ENCODE data around the gene CNNM1.
A peak's percentile ranks its signal among the peaks of the same experiment; 100 is the strongest.

Gene CNNM1

DNA sequence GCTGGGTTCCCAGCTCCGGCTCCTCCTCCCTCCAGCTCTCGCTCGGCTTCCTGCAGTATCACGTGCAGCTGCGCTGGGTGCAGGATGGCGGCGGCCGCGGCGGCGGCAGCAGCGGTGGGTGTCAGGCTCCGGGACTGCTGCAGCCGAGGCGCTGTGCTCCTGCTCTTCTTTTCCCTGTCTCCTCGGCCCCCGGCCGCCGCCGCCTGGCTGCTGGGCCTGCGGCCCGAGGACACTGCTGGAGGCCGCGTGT lies at the start of gene CNNM1:
Gene CNNM1, plus strand, starts transcription at position 53 of the 250 bp plus-strand sequence. Its CDS starts 32 bp downstream, at position 85.
- Histone ChIP-seq H3K27me3 (ENCODE audit: control insufficient read depth, insufficient read depth, low read length) (no peaks in the 10 kb centered on the region), H3K4me3 (ENCODE audit: low read depth, low read length) (peak within 1 kb of the TSS; percentile 45), H3K27ac (no peak within 1 kb of the TSS)

DNA sequence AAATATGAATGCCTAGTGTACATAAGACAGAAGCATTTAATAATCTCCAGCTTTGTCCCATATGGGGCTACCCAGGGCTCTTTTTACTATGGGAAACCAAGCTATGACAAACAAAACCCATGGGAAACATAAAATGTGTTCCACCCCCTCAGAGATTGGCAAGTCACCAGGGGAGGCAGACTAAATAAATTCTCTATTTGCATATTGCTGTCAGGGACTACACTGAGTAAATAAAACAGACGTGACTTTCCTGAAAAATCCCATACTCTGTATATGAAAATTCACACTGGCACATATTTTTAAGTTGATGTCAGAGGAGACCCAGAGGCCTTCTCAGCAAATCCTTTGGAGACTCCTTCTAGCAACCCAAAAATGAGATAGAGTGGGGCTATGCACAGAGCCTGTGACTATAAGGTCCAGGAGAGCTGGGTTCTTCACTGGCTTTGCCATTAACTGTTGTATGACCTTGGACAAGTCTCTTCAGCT lies 49.5 kb upstream of the CNNM1 start:
- Histone ChIP-seq H3K27me3 (ENCODE audit: control insufficient read depth, insufficient read depth, low read length) (no peaks in the 10 kb centered on the region), H3K4me3 (ENCODE audit: low read depth, low read length) (no peak overlapping the region), H3K36me3 (ENCODE audit: control insufficient read depth, insufficient read depth, low read length) (no peaks in the 10 kb centered on the region), H3K79me2 (no peaks in the 10 kb centered on the region), H3K4me1 (no peaks in the 10 kb centered on the region), H3K9ac (no peak overlapping the region), H3K9me3 (ENCODE audit: control insufficient read depth, low read length) (no peaks in the 10 kb centered on the region), H3K4me2 (ENCODE audit: low read length) (no peak overlapping the region), H3K27ac (no peak overlapping the region), H2AFZ (no peak overlapping the region)
- no peak for TF ChIP-seq CTCF (IDR thresholded peaks at IDR 0.05)

More for the DNA sequence above, at the start of gene CNNM1:
- Histone ChIP-seq H3K36me3 (ENCODE audit: control insufficient read depth, insufficient read depth, low read length) (no peaks in the 10 kb centered on the region), H2AFZ (peak within 1 kb of the TSS; percentile 91), H3K79me2 (no peaks in the 10 kb centered on the region), H3K9ac (peak within 1 kb of the TSS; percentile 30), H3K4me2 (ENCODE audit: low read length) (peak within 1 kb of the TSS; percentile 91), H3K9me3 (ENCODE audit: control insufficient read depth, low read length) (no peaks in the 10 kb centered on the region), H3K4me1 (peaks cover 3% of the 10 kb centered on the region)
- no peak for TF ChIP-seq CTCF (IDR thresholded peaks at IDR 0.05)

DNA sequence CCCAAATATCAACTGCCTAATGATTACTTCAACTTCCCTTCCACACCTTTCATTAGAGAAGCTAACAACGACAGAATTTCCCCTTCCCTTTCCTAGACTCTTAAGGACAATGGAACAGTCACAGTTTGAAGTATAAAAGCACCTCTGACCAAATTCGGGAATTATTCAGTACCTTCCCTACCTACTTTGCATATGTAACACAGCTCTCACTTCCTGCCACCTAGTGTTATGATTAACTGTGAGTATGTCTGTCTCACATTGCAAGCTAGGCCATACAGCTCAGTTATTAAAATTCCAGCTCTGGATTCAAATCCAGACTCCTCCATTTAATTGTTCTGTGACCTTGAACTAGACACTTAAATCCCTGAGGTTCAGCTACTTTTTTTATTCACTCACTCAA lies 48.7 kb upstream of the CNNM1 start:
- H3K36me3 ChIP-seq (ENCODE audit: control insufficient read depth, insufficient read depth, low read length), result no peaks in the 10 kb centered on the region
- TF ChIP-seq CTCF (IDR thresholded peaks at IDR 0.05), result no peak
- H3K4me1 ChIP-seq, result no peaks in the 10 kb centered on the region
- H3K27me3 ChIP-seq (ENCODE audit: control insufficient read depth, insufficient read depth, low read length), result no peaks in the 10 kb centered on the region
- H2AFZ ChIP-seq, result no peak overlapping the region
- no peak overlapping the region for H3K4me2 ChIP-seq (ENCODE audit: low read length)
- H3K4me3 ChIP-seq (ENCODE audit: low read depth, low read length), result no peak overlapping the region
- H3K9ac ChIP-seq, result no peak overlapping the region
- no peaks in the 10 kb centered on the region for H3K79me2 ChIP-seq
- H3K27ac ChIP-seq, result no peak overlapping the region
- no peaks in the 10 kb centered on the region for H3K9me3 ChIP-seq (ENCODE audit: control insufficient read depth, low read length)

GRCh38 chr10:99285881-99286280 lies 43.3 kb upstream of the CNNM1 start:
- Histone ChIP-seq H3K36me3 (ENCODE audit: control insufficient read depth, insufficient read depth, low read length) (no peaks in the 10 kb centered on the region), H3K4me1 (no peaks in the 10 kb centered on the region), H3K27ac (no peak overlapping the region), H3K4me3 (ENCODE audit: low read depth, low read length) (no peak overlapping the region), H3K4me2 (ENCODE audit: low read length) (no peak overlapping the region), H2AFZ (no peak overlapping the region), H3K27me3 (ENCODE audit: control insufficient read depth, insufficient read depth, low read length) (no peaks in the 10 kb centered on the region), H3K9me3 (ENCODE audit: control insufficient read depth, low read length) (no peaks in the 10 kb centered on the region), H3K9ac (no peak overlapping the region), H3K79me2 (no peaks in the 10 kb centered on the region)
- no peak for TF ChIP-seq CTCF (IDR thresholded peaks at IDR 0.05)

GRCh38 chr10:99290306-99290705 lies 38.9 kb upstream of the CNNM1 start:
- Histone ChIP-seq H3K27ac (no peak overlapping the region), H3K9ac (no peak overlapping the region), H3K27me3 (ENCODE audit: control insufficient read depth, insufficient read depth, low read length) (no peaks in the 10 kb centered on the region), H3K9me3 (ENCODE audit: control insufficient read depth, low read length) (no peaks in the 10 kb centered on the region), H3K36me3 (ENCODE audit: control insufficient read depth, insufficient read depth, low read length) (no peaks in the 10 kb centered on the region), H3K79me2 (no peaks in the 10 kb centered on the region), H2AFZ (no peak overlapping the region), H3K4me3 (ENCODE audit: low read depth, low read length) (no peak overlapping the region), H3K4me1 (no peaks in the 10 kb centered on the region), H3K4me2 (ENCODE audit: low read length) (no peak overlapping the region)
- TF ChIP-seq CTCF (IDR thresholded peaks at IDR 0.05), result no peak
